DND-41 (cell line): ENCODE results near the gene PHC2.

ENCODE experiments used
- CTCF ChIP-seq: IDR thresholded peaks from 2 replicates; pipeline ENCODE4 v1.5.1; 2012; ENCODE audit warnings: borderline replicate concordance, low read length, moderate library complexity, mild to moderate bottlenecking; ENCODE audit not compliant: poor library complexity, severe bottlenecking; ENCODE audit errors: extremely low read depth
- EZH2 ChIP-seq: IDR thresholded peaks from 3 replicates; pipeline ENCODE4 v1.6.1; 2012; ENCODE audit warnings: borderline replicate concordance, low read depth, mild to moderate bottlenecking, moderate library complexity, low read length, inconsistent platforms; ENCODE audit not compliant: severe bottlenecking

GRCh38 chr1:33301273-33301984, 129.5 kb downstream of the PHC2 start:
- TF ChIP-seq CTCF (no peak), EZH2 (no peak)
